A549 treated with ZK216348 at 1 μM for 4 hours (cell line): ENCODE results near the gene SNRPD2. TPM values are rescaled to one million over a fixed set of nuclear protein-coding genes. Genes with fewer than 3 reads are reported as not detected.

Experiments used
- total RNA-seq: library from RNA; stranded (reverse); fragments of 200-300 nt; extraction: Qiagen RNA extraction; gene quantifications from 5 replicates; pipeline ENCODE4 v1.2.3, GENCODE V29; 2022; ENCODE audit warnings: low read depth

The SNRPD2 gene
- total RNA-seq: 727 to 1,166 TPM (median 803 TPM) in 5 replicates

GRCh38 chr19:45691516-45692186 lies at the start of gene SNRPD2:
Gene SNRPD2, minus strand, starts transcription at chr19:45691953. Its CDS starts 65 bp downstream, at chr19:45691888.

GRCh38 chr19:45733160-45733810 lies 41.5 kb upstream of the SNRPD2 start, which contains the start of gene MEIOSIN:
Gene MEIOSIN, plus strand, starts transcription at chr19:45733439. Its CDS starts 1,938 bp downstream, at chr19:45735377.

GRCh38 chr19:45730368-45731288 lies 38.9 kb upstream of the SNRPD2 start, which contains the start of gene FBXO46:
Gene FBXO46, minus strand, starts transcription at chr19:45730896. Its CDS starts 17,401 bp downstream, at chr19:45713495.

GRCh38 chr19:45692187-45693105 lies 693 bp upstream of the SNRPD2 start, which contains the start of gene QPCTL:
Gene QPCTL, plus strand, starts transcription at chr19:45692666. Its CDS starts 38 bp downstream, at chr19:45692704.

GRCh38 chr19:45667620-45668341 lies 24.0 kb downstream of the SNRPD2 start, which contains the start of gene GIPR:
Gene GIPR, plus strand, starts transcription at chr19:45668221. Its CDS starts 1,300 bp downstream, at chr19:45669521.

GRCh38 chr19:45638930-45639729 lies 52.6 kb downstream of the SNRPD2 start, which contains the start of gene EML2:
Gene EML2, minus strand, starts transcription at chr19:45639397. Its CDS starts 21 bp downstream, at chr19:45639376.

Other genes with a start within 250 kb of the SNRPD2 start
- 13.5 to 20.1 TPM (median 14.6 TPM) in 5 replicates for gene FOSB, start 224.0 kb downstream of the SNRPD2 start, total RNA-seq
- gene RTN2, start 194.9 kb downstream of the SNRPD2 start, total RNA-seq: 10.6 to 14.5 TPM (median 11.4 TPM) in 5 replicates
- gene PPM1N, start 193.5 kb downstream of the SNRPD2 start, total RNA-seq: 5.5 to 7.8 TPM (median 7.1 TPM) in 5 replicates
- 153 to 206 TPM (median 182 TPM) in 5 replicates for gene VASP, start 184.5 kb downstream of the SNRPD2 start, total RNA-seq
- gene OPA3, start 107.2 kb downstream of the SNRPD2 start, total RNA-seq: 11.4 to 19.8 TPM (median 17.0 TPM) in 5 replicates
- 0.21 to 0.69 TPM (median 0.30 TPM) in 5 replicates for gene GPR4, start 89.7 kb downstream of the SNRPD2 start, total RNA-seq
- 12.4 to 30.6 TPM (median 26.0 TPM) in 5 replicates for gene EML2, start 52.6 kb downstream of the SNRPD2 start, total RNA-seq
- gene GIPR, start 23.7 kb downstream of the SNRPD2 start, total RNA-seq: 1.3 to 4.0 TPM (median 2.7 TPM) in 5 replicates
- gene QPCTL, start 713 bp upstream of the SNRPD2 start, total RNA-seq: 6.1 to 10.3 TPM (median 9.5 TPM) in 5 replicates
- 7.7 to 12.5 TPM (median 9.8 TPM) in 5 replicates for gene FBXO46, start 38.9 kb upstream of the SNRPD2 start, total RNA-seq
- 0.08 TPM in 1 of 5 replicates, not detected in the others for gene MEIOSIN, start 41.5 kb upstream of the SNRPD2 start, total RNA-seq
- gene SIX5, start 77.3 kb upstream of the SNRPD2 start, total RNA-seq: 15.9 to 31.7 TPM (median 29.2 TPM) in 5 replicates
- gene DMPK, start 90.5 kb upstream of the SNRPD2 start, total RNA-seq: 29.8 to 57.5 TPM (median 50.9 TPM) in 5 replicates
- 14.9 to 44.2 TPM (median 40.3 TPM) in 5 replicates for gene DMWD, start 100.9 kb upstream of the SNRPD2 start, total RNA-seq
- not detected in 5 replicates for gene RSPH6A, start 123.4 kb upstream of the SNRPD2 start, total RNA-seq
- 41.7 to 81.9 TPM (median 75.7 TPM) in 5 replicates for gene SYMPK, start 171.2 kb upstream of the SNRPD2 start, total RNA-seq
- gene FOXA3, start 172.4 kb upstream of the SNRPD2 start, total RNA-seq: 0.35 to 0.93 TPM (median 0.72 TPM) in 5 replicates
- 14.9 to 40.5 TPM (median 38.1 TPM) in 5 replicates for gene IRF2BP1, start 194.2 kb upstream of the SNRPD2 start, total RNA-seq
- 5.9 to 11.8 TPM (median 10.4 TPM) in 5 replicates for gene MYPOP, start 210.7 kb upstream of the SNRPD2 start, total RNA-seq
- not detected in 5 replicates for gene NANOS2, start 222.8 kb upstream of the SNRPD2 start, total RNA-seq